Activated naive CD8-positive, alpha-beta T cell treated with anti-CD3 and anti-CD28 coated beads, Interleukin-2, amount 10 ng/mL, durations not matched to agents 7 days and 5 days (primary cell): ENCODE measurements around the gene BCR. TPM values are rescaled to one million over a fixed set of nuclear protein-coding genes. Genes with fewer than 3 reads are reported as not detected.
A peak's percentile ranks its signal among the peaks of the same experiment; 100 is the strongest.

Source experiments
- ATAC-seq: fragments of 150-1000 bp; cut with Tn5 transposase; one replicate; pipeline ENCODE4 v1.10.0; 2021; ENCODE audit warnings: low read depth, moderate library complexity
- POLR2A ChIA-PET: fragments of 350-600 bp; sonication (Branson Sonifier 250); formaldehyde crosslinking; loops from one replicate; lab custom pipeline; 2021; ENCODE audit warnings: antibody characterized with exemption; lab: Charles Lee
- DNase-seq: peaks from one replicate; pipeline ENCODE4 v3.0.0; 2021
- H3K27ac Mint-ChIP-seq: one replicate; pipeline ENCODE4 v1.8.0; 2022; ENCODE audit warnings: mild to moderate bottlenecking, mixed read lengths
- H3K27me3 Mint-ChIP-seq: one replicate; pipeline ENCODE4 v1.8.0; 2022; ENCODE audit warnings: mild to moderate bottlenecking, moderate library complexity, mixed read lengths
- H3K36me3 Mint-ChIP-seq: one replicate; pipeline ENCODE4 v1.8.0; 2021; ENCODE audit warnings: mild to moderate bottlenecking, mixed read lengths
- H3K4me1 Mint-ChIP-seq: one replicate; pipeline ENCODE4 v1.8.0; 2021; ENCODE audit warnings: mixed read lengths
- H3K4me3 Mint-ChIP-seq: one replicate; pipeline ENCODE4 v1.8.0; 2022; ENCODE audit warnings: mild to moderate bottlenecking, moderate library complexity, mixed read lengths
- H3K9me3 Mint-ChIP-seq: one replicate; pipeline ENCODE4 v1.8.0; 2021; ENCODE audit warnings: mixed read lengths
- total RNA-seq, 2 experiments: library from RNA; stranded (reverse); gene quantifications; one replicate each; pipeline ENCODE4 v1.2.3, GENCODE V29; 2021

BCR gene
- total RNA-seq, 2 experiments from 2014 or later, result 36.2 to 39.2 TPM

- peaks cover 2% of the 10 kb centered on the region for H3K27me3 Mint-ChIP-seq
- no peaks in the 10 kb centered on the region for H3K4me1 Mint-ChIP-seq
- no peaks in the 10 kb centered on the region for H3K36me3 Mint-ChIP-seq
- DNase-seq (no peak), ATAC-seq (no peak)
- no peak overlapping the region for H3K4me3 Mint-ChIP-seq
- H3K27ac Mint-ChIP-seq, result no peak overlapping the region
- H3K9me3 Mint-ChIP-seq, result no peaks in the 10 kb centered on the region
- POLR2A ChIA-PET, result no interaction called here
These were observed 11.8 kb upstream of the BCR start for GRCh38 chr22:23168391-23169042.

- H3K4me1 Mint-ChIP-seq, result peaks cover 2% of the 10 kb centered on the region
These were observed 11.3 kb upstream of the BCR start for GRCh38 chr22:23169043-23169406.

GRCh38 chr22:23175817-23176644 is 4.3 kb upstream of the BCR start:
- ATAC-seq (no peak), DNase-seq (no peak)
- POLR2A ChIA-PET, result interaction anchor here (1.4 to 1.8 kb wide), 2 partner anchors 10 to 106 kb away, joined by 3 to 7 read pairs; no protein-coding TSS in a partner anchor
- H3K27me3 Mint-ChIP-seq, result peaks cover 2% of the 10 kb centered on the region
- peak overlapping the region; percentile 55 for H3K27ac Mint-ChIP-seq
- peaks cover 13% of the 10 kb centered on the region for H3K36me3 Mint-ChIP-seq
- peaks cover 14% of the 10 kb centered on the region for H3K9me3 Mint-ChIP-seq
- peak overlapping the region; percentile 3 for H3K4me3 Mint-ChIP-seq
- H3K4me1 Mint-ChIP-seq, result peaks cover 28% of the 10 kb centered on the region

More at GRCh38 chr22:23169043-23169406, 11.3 kb upstream of the BCR start:
- Mint-ChIP-seq H3K27ac (no peak overlapping the region), H3K4me3 (no peak overlapping the region), H3K36me3 (no peaks in the 10 kb centered on the region), H3K9me3 (no peaks in the 10 kb centered on the region), H3K27me3 (peaks cover 2% of the 10 kb centered on the region)
- POLR2A ChIA-PET, result no interaction called here
- no peak for ATAC-seq
- no peak for DNase-seq

- H3K36me3 Mint-ChIP-seq, result peaks cover 13% of the 10 kb centered on the region
- peaks cover 14% of the 10 kb centered on the region for H3K9me3 Mint-ChIP-seq
- DNase-seq (no peak), ATAC-seq (no peak)
- H3K27me3 Mint-ChIP-seq, result peaks cover 2% of the 10 kb centered on the region
- H3K27ac Mint-ChIP-seq, result peak overlapping the region; percentile 22
- POLR2A ChIA-PET, result interaction anchor here (1.4 to 1.8 kb wide), 2 partner anchors 9 to 105 kb away, joined by 3 to 7 read pairs; no protein-coding TSS in a partner anchor
- H3K4me3 Mint-ChIP-seq, result no peak overlapping the region
- peaks cover 28% of the 10 kb centered on the region for H3K4me1 Mint-ChIP-seq
These were observed 3.7 kb upstream of the BCR start for GRCh38 chr22:23176645-23177027.

GRCh38 chr22:23177197-23177596 is 3.1 kb upstream of the BCR start:
- H3K9me3 Mint-ChIP-seq, result peaks cover 14% of the 10 kb centered on the region
- H3K4me3 Mint-ChIP-seq, result no peak overlapping the region
- DNase-seq (no peak), ATAC-seq (no peak)
- peaks cover 13% of the 10 kb centered on the region for H3K36me3 Mint-ChIP-seq
- H3K4me1 Mint-ChIP-seq, result peaks cover 33% of the 10 kb centered on the region
- H3K27ac Mint-ChIP-seq, result no peak overlapping the region
- H3K27me3 Mint-ChIP-seq, result peaks cover 2% of the 10 kb centered on the region
- POLR2A ChIA-PET, result interaction anchor here (1.4 to 2.7 kb wide), 2 partner anchors 9 to 105 kb away, joined by 3 to 11 read pairs; no protein-coding TSS in a partner anchor

- ATAC-seq (no peak), DNase-seq (peak; percentile 75)
- peaks cover 16% of the 10 kb centered on the region for H3K36me3 Mint-ChIP-seq
- H3K9me3 Mint-ChIP-seq, result peaks cover 14% of the 10 kb centered on the region
- H3K27me3 Mint-ChIP-seq, result peaks cover 2% of the 10 kb centered on the region
- H3K4me3 Mint-ChIP-seq, result peak overlapping the region; percentile 6
- H3K27ac Mint-ChIP-seq, result peak overlapping the region; percentile 8
- POLR2A ChIA-PET, result interaction anchor here (0.7 to 2.7 kb wide), 2 partner anchors 103 to 1041 kb away, joined by 6 to 11 read pairs; no protein-coding TSS in a partner anchor
- H3K4me1 Mint-ChIP-seq, result peaks cover 48% of the 10 kb centered on the region
These were observed 1.6 kb upstream of the BCR start for GRCh38 chr22:23178512-23179254.

- DNase-seq (peak; percentile 44), ATAC-seq (no peak)
- peaks cover 14% of the 10 kb centered on the region for H3K9me3 Mint-ChIP-seq
- H3K27me3 Mint-ChIP-seq, result peaks cover 2% of the 10 kb centered on the region
- peaks cover 17% of the 10 kb centered on the region for H3K36me3 Mint-ChIP-seq
- H3K27ac Mint-ChIP-seq, result peak overlapping the region; percentile 6
- peak overlapping the region; percentile 68 for H3K4me3 Mint-ChIP-seq
- peaks cover 47% of the 10 kb centered on the region for H3K4me1 Mint-ChIP-seq
- POLR2A ChIA-PET, result interaction anchor here (1.6 to 2.7 kb wide), 4 partner anchors 42 to 102 kb away, joined by 5 to 13 read pairs (median 10); no protein-coding TSS in a partner anchor
These were observed 669 bp upstream of the BCR start for GRCh38 chr22:23179381-23180299.

- peaks cover 46% of the 10 kb centered on the region for H3K4me1 Mint-ChIP-seq
- H3K36me3 Mint-ChIP-seq, result peaks cover 15% of the 10 kb centered on the region
- H3K4me3 Mint-ChIP-seq, result peak overlapping the region; percentile 80
- peak overlapping the region; percentile 35 for H3K27ac Mint-ChIP-seq
- POLR2A ChIA-PET, result interaction anchor here (0.7 to 1.7 kb wide), 5 partner anchors 36 to 101 kb away, joined by 3 to 13 read pairs (median 5); no protein-coding TSS in a partner anchor
- H3K9me3 Mint-ChIP-seq, result peaks cover 10% of the 10 kb centered on the region
- DNase-seq (peak; percentile 70), ATAC-seq (peak; percentile 11)
- H3K27me3 Mint-ChIP-seq, result no peaks in the 10 kb centered on the region
These were observed 798 bp downstream of the BCR start for GRCh38 chr22:23180893-23181720.

- H3K9me3 Mint-ChIP-seq, result peaks cover 4% of the 10 kb centered on the region
- ATAC-seq (no peak), DNase-seq (peak; percentile 42)
- H3K4me3 Mint-ChIP-seq, result peak overlapping the region; percentile 80
- H3K36me3 Mint-ChIP-seq, result peaks cover 10% of the 10 kb centered on the region
- peaks cover 40% of the 10 kb centered on the region for H3K4me1 Mint-ChIP-seq
- POLR2A ChIA-PET, result interaction anchor here (1.7 kb wide), 1 partner anchor 100 kb away, joined by 5 read pairs; no protein-coding TSS in a partner anchor
- H3K27ac Mint-ChIP-seq, result no peak overlapping the region
- H3K27me3 Mint-ChIP-seq, result no peaks in the 10 kb centered on the region
These were observed 1.5 kb downstream of the BCR start for GRCh38 chr22:23181721-23182308.

GRCh38 chr22:23182309-23183060 is 2.2 kb downstream of the BCR start:
- DNase-seq (no peak), ATAC-seq (no peak)
- Mint-ChIP-seq H3K4me1 (peaks cover 35% of the 10 kb centered on the region), H3K27ac (peak overlapping the region; percentile 22), H3K27me3 (no peaks in the 10 kb centered on the region), H3K9me3 (no peaks in the 10 kb centered on the region), H3K36me3 (peaks cover 7% of the 10 kb centered on the region), H3K4me3 (peak overlapping the region; percentile 80)
- POLR2A ChIA-PET, result no interaction called here
